Common myeloid progenitor, CD34-positive (primary cell): ENCODE measurements around the gene EFS.
"Not testable (repeated sequence)": the region's sequence is repeated elsewhere in the genome, so short reads cannot be mapped to it uniquely, and the experiment has no call there.

ENCODE experiments used
- CTCF ChIA-PET: fragments of 350-600 bp; sonication (Branson Sonifier 250); formaldehyde crosslinking; loops from one replicate; lab custom pipeline; 2021; ENCODE audit warnings: antibody characterized with exemption; lab: Charles Lee
- POLR2A ChIA-PET: fragments of 350-600 bp; sonication (Branson Sonifier 250); formaldehyde crosslinking; loops from one replicate; lab custom pipeline; 2021; ENCODE audit warnings: antibody characterized with exemption; lab: Charles Lee
- DNase-seq, 3 donors: peaks; one replicate each; pipeline versions ENCODE4 v3.0.0 to v3.0.0-alpha.2; 2013
- H3K27ac ChIP-seq, 2 experiments: 1 replicate in 1 of 2; 2 replicates in 1 of 2; pipeline ENCODE4 v1.7.0; 2013; ENCODE audit warnings: inconsistent platforms in 2 of 2, low read length in 2 of 2, mild to moderate bottlenecking in 2 of 2, low read depth in 1 of 2, moderate library complexity in 1 of 2; ENCODE audit not compliant: severe bottlenecking in 2 of 2, insufficient read depth in 1 of 2, poor library complexity in 1 of 2
- H3K27me3 ChIP-seq, 5 experiments: replicated peaks in 2 of 5; 1 replicate in 3 of 5; 2 replicates in 2 of 5; pipeline versions ENCODE4 v1.6.1 to v1.7.0; 2013; ENCODE audit warnings: low read length in 4 of 5, mild to moderate bottlenecking in 2 of 5, moderate library complexity in 2 of 5, inconsistent platforms in 1 of 5; ENCODE audit not compliant: insufficient read depth in 5 of 5, control insufficient read depth in 4 of 5
- H3K36me3 ChIP-seq, 4 experiments: 1 replicate in 2 of 4; 2 replicates in 2 of 4; pipeline versions ENCODE4 v1.6.1 to v1.7.0; 2013; ENCODE audit warnings: low read length in 3 of 4, control low read depth in 1 of 4, mild to moderate bottlenecking in 1 of 4; ENCODE audit not compliant: control insufficient read depth in 4 of 4, insufficient read depth in 4 of 4
- H3K4me1 ChIP-seq, 4 experiments: 1 replicate in 3 of 4; 2 replicates in 1 of 4; pipeline versions ENCODE4 v1.6.1 to v1.7.1; 2013; ENCODE audit warnings: low read length in 3 of 4, mild to moderate bottlenecking in 3 of 4, control low read depth in 1 of 4, inconsistent platforms in 1 of 4, moderate library complexity in 1 of 4; ENCODE audit not compliant: control insufficient read depth in 4 of 4, insufficient read depth in 4 of 4; ENCODE audit errors: control extremely low read depth in 1 of 4
- H3K4me3 ChIP-seq, 7 experiments: 1 replicate in 4 of 7; 2 replicates in 3 of 7; pipeline versions ENCODE4 v1.5.1 to v1.7.0; 2013; ENCODE audit warnings: mild to moderate bottlenecking in 7 of 7, low read length in 6 of 7, moderate library complexity in 6 of 7, inconsistent platforms in 2 of 7, low read depth in 2 of 7, control low read depth in 1 of 7; ENCODE audit not compliant: insufficient read depth in 4 of 7, control insufficient read depth in 1 of 7; ENCODE audit errors: extremely low read depth in 1 of 7
- H3K9me3 ChIP-seq, 5 experiments: 1 replicate in 4 of 5; 2 replicates in 1 of 5; pipeline versions ENCODE4 v1.6.1 to v1.7.1; 2013; ENCODE audit warnings: low read length in 4 of 5, mild to moderate bottlenecking in 2 of 5, inconsistent platforms in 1 of 5, low read depth in 1 of 5, moderate library complexity in 1 of 5; ENCODE audit not compliant: control insufficient read depth in 4 of 5, insufficient read depth in 2 of 5; ENCODE audit errors: control extremely low read depth in 1 of 5
- WGBS: methylation state at CpG from one replicate; pipeline ENCODE4 v1.1.5; 2013; ENCODE audit not compliant: insufficient coverage; 5-methylcytosine and 5-hydroxymethylcytosine counted together

The EFS gene

GRCh38 chr14:23398348-23398747, 33.4 kb upstream of the EFS start:
- H3K4me1 ChIP-seq: no peaks in the 10 kb centered on the region
- ChIA-PET CTCF (interaction anchor here (1.0 kb wide), 1 partner anchor 18 kb away, joined by 3 read pairs; no protein-coding TSS in a partner anchor), POLR2A (no interaction called here)
- 97% methylated on average over 4 of the region's 4 CpGs for WGBS
- no peaks in the 10 kb centered on the region for H3K36me3 ChIP-seq
- peaks cover 0 to 3% (median 0%) of the 10 kb centered on the region in 5 experiments for H3K27me3 ChIP-seq
- no peak for DNase-seq
- no peak overlapping the region for H3K27ac ChIP-seq
- no peak overlapping the region for H3K4me3 ChIP-seq
- H3K9me3 ChIP-seq: no peaks in the 10 kb centered on the region

GRCh38 chr14:23396781-23397407, 31.9 kb upstream of the EFS start:
- POLR2A ChIA-PET: no interaction called here
- no peak for DNase-seq
- Histone ChIP-seq H3K36me3 (no peaks in the 10 kb centered on the region), H3K27me3 (peaks cover 0 to 8% (median 0%) of the 10 kb centered on the region in 5 experiments), H3K27ac (no peak overlapping the region), H3K9me3 (no peaks in the 10 kb centered on the region), H3K4me1 (no peaks in the 10 kb centered on the region), H3K4me3 (no peak overlapping the region)
- 95% methylated on average over 9 of the region's 10 CpGs for WGBS
- CTCF ChIA-PET: interaction anchor here (1.3 to 4.4 kb wide), 3 partner anchors 10 to 21 kb away, joined by 3 to 24 read pairs (median 4); no protein-coding TSS in a partner anchor

- 100% methylated on average over 8 of the region's 10 CpGs for WGBS
- ChIA-PET POLR2A (no interaction called here), CTCF (interaction anchor here (1.4 to 4.4 kb wide), 2 partner anchors 15 to 22 kb away, joined by 4 to 24 read pairs; no protein-coding TSS in a partner anchor)
- Histone ChIP-seq H3K4me1 (no peaks in the 10 kb centered on the region), H3K4me3 (no peak overlapping the region), H3K36me3 (no peaks in the 10 kb centered on the region), H3K27ac (no peak overlapping the region), H3K9me3 (no peaks in the 10 kb centered on the region), H3K27me3 (peaks cover 0 to 10% (median 0%) of the 10 kb centered on the region in 5 experiments)
- DNase-seq: no peak
Observed at GRCh38 chr14:23396126-23396525, 31.2 kb upstream of the EFS start.

- ChIA-PET POLR2A (no interaction called here), CTCF (interaction anchor here (0.6 to 3.9 kb wide), 8 partner anchors 8 to 122 kb away, joined by 3 to 18 read pairs (median 4); partner anchors contain the start of gene MYH6)
- Histone ChIP-seq H3K9me3 (no peaks in the 10 kb centered on the region), H3K4me1 (peaks cover 0 to 2% (median 0%) of the 10 kb centered on the region in 4 experiments), H3K27ac (no peak overlapping the region), H3K4me3 (no peak overlapping the region), H3K36me3 (no peaks in the 10 kb centered on the region), H3K27me3 (peaks cover 0 to 10% (median 0%) of the 10 kb centered on the region in 5 experiments)
- DNase-seq: no peak
- 92% methylated on average over 7 of the region's 7 CpGs for WGBS
Observed at GRCh38 chr14:23392613-23393012, 27.6 kb upstream of the EFS start.

- POLR2A ChIA-PET, H3K36me3 ChIP-seq, H3K9me3 ChIP-seq, H3K4me3 ChIP-seq, H3K27me3 ChIP-seq, DNase-seq, H3K27ac ChIP-seq, H3K4me1 ChIP-seq: not testable (repeated sequence)
- WGBS: no CpG with 5 or more reads among the region's 19 CpGs
- CTCF ChIA-PET: interaction anchor here (1.4 to 3.9 kb wide), 3 partner anchors 10 to 28 kb away, joined by 3 to 18 read pairs (median 5); partner anchors contain the start of gene CMTM5
Observed at GRCh38 chr14:23389871-23390270, 24.9 kb upstream of the EFS start.

GRCh38 chr14:23389396-23389795, 24.4 kb upstream of the EFS start:
- no peak for DNase-seq
- Histone ChIP-seq H3K27me3 (peaks cover 0 to 7% (median 0%) of the 10 kb centered on the region in 5 experiments), H3K9me3 (no peaks in the 10 kb centered on the region), H3K36me3 (no peaks in the 10 kb centered on the region), H3K27ac (no peak overlapping the region), H3K4me3 (no peak overlapping the region), H3K4me1 (peaks cover 0 to 2% (median 0%) of the 10 kb centered on the region in 4 experiments)
- POLR2A ChIA-PET: no interaction called here
- CTCF ChIA-PET: interaction anchor here (1.4 to 1.5 kb wide), 3 partner anchors 9 to 28 kb away, joined by 3 to 7 read pairs (median 5); partner anchors contain the start of gene CMTM5
- WGBS: 70% methylated on average over 12 of the region's 12 CpGs

GRCh38 chr14:23388996-23389395, 24.0 kb upstream of the EFS start:
- Histone ChIP-seq H3K4me3 (no peak overlapping the region), H3K36me3 (no peaks in the 10 kb centered on the region), H3K4me1 (peaks cover 0 to 2% (median 0%) of the 10 kb centered on the region in 4 experiments), H3K27me3 (peaks cover 0 to 7% (median 0%) of the 10 kb centered on the region in 5 experiments), H3K9me3 (no peaks in the 10 kb centered on the region), H3K27ac (no peak overlapping the region)
- ChIA-PET CTCF (interaction anchor here (0.6 to 1.5 kb wide), 4 partner anchors 9 to 669 kb away, joined by 3 to 7 read pairs (median 4); partner anchors contain the start of gene CMTM5), POLR2A (no interaction called here)
- 94% methylated on average over 8 of the region's 8 CpGs for WGBS
- DNase-seq: no peak
